Measurements from ENCODE around the gene PFKL. TPM values are rescaled to one million over a fixed set of nuclear protein-coding genes. Genes with fewer than 3 reads are reported as not detected.
A peak's percentile ranks its signal among the peaks of the same experiment; 100 is the strongest.

Gene PFKL
- total and polyA plus RNA-seq, 5 donors from 2014 or later: 125 to 204 (median 174) TPM

- no peaks in the 10 kb centered on the region for H3K4me1 ChIP-seq (ENCODE audit: control insufficient read depth, insufficient read depth, low read length, poor library complexity, severe bottlenecking)
- Mint-ChIP-seq H3K9me3 (peaks cover 0 to 2% (median 0%) of the 10 kb centered on the region in 7 donors), H3K36me3 (peaks cover 4% of the 10 kb centered on the region), H3K4me1 (no peaks in the 10 kb centered on the region), H3K27me3 (no peaks in the 10 kb centered on the region), H3K27ac (no peak overlapping the region), H3K4me3 (peak overlapping the region in 1 of 4 donors; percentile 51)
- no peaks in the 10 kb centered on the region for H3K27me3 ChIP-seq (ENCODE audit: control insufficient read depth, insufficient read depth, low read length)
- H3K4me3 ChIP-seq (ENCODE audit: low read depth, low read length): no peak overlapping the region
- no peak for ATAC-seq (ENCODE audit: low read depth in 2 of 2)
- H3K36me3 ChIP-seq (ENCODE audit: control insufficient read depth, insufficient read depth, low read length): peaks cover 36% of the 10 kb centered on the region
- no peak overlapping the region for H3K27ac ChIP-seq (ENCODE audit: insufficient read depth, low read length, poor library complexity, severe bottlenecking)
- H3K9me3 ChIP-seq (ENCODE audit: control insufficient read depth in 2 of 2, low read length in 2 of 2): no peaks in the 10 kb centered on the region
- no peak for DNase-seq
Measured at GRCh38 chr21:44318489-44319285, 18.8 kb downstream of the PFKL start.

GRCh38 chr21:44319407-44320065 is 19.7 kb downstream of the PFKL start:
- peak overlapping the region in 1 of 3 donors; percentile 43 for H3K27ac Mint-ChIP-seq

GRCh38 chr21:44320847-44321246 is 21.0 kb downstream of the PFKL start:
- H3K4me1 Mint-ChIP-seq: no peaks in the 10 kb centered on the region
- peaks cover 4% of the 10 kb centered on the region for H3K36me3 Mint-ChIP-seq
- Histone ChIP-seq H3K4me3 (ENCODE audit: low read depth, low read length) (no peak overlapping the region), H3K27ac (ENCODE audit: insufficient read depth, low read length, poor library complexity, severe bottlenecking) (no peak overlapping the region), H3K9me3 (ENCODE audit: control insufficient read depth in 2 of 2, low read length in 2 of 2) (no peaks in the 10 kb centered on the region), H3K36me3 (ENCODE audit: control insufficient read depth, insufficient read depth, low read length) (peaks cover 44% of the 10 kb centered on the region), H3K4me1 (ENCODE audit: control insufficient read depth, insufficient read depth, low read length, poor library complexity, severe bottlenecking) (no peaks in the 10 kb centered on the region), H3K27me3 (ENCODE audit: control insufficient read depth, insufficient read depth, low read length) (no peaks in the 10 kb centered on the region)
- no peak for DNase-seq
- peaks cover 0 to 2% (median 0%) of the 10 kb centered on the region in 7 donors for H3K9me3 Mint-ChIP-seq
- no peak overlapping the region for H3K27ac Mint-ChIP-seq
- no peaks in the 10 kb centered on the region for H3K27me3 Mint-ChIP-seq
- no peak overlapping the region for H3K4me3 Mint-ChIP-seq
- no peak for ATAC-seq (ENCODE audit: low read depth in 2 of 2)

More at GRCh38 chr21:44319407-44320065, 19.7 kb downstream of the PFKL start:
- no peaks in the 10 kb centered on the region for H3K9me3 ChIP-seq (ENCODE audit: control insufficient read depth in 2 of 2, low read length in 2 of 2)
- no peaks in the 10 kb centered on the region for H3K27me3 Mint-ChIP-seq
- no peak overlapping the region for H3K4me3 Mint-ChIP-seq
- no peak for DNase-seq
- no peak for ATAC-seq (ENCODE audit: low read depth in 2 of 2)
- peaks cover 0 to 2% (median 0%) of the 10 kb centered on the region in 7 donors for H3K9me3 Mint-ChIP-seq
- H3K36me3 ChIP-seq (ENCODE audit: control insufficient read depth, insufficient read depth, low read length): peaks cover 40% of the 10 kb centered on the region
- H3K4me3 ChIP-seq (ENCODE audit: low read depth, low read length): no peak overlapping the region
- no peaks in the 10 kb centered on the region for H3K27me3 ChIP-seq (ENCODE audit: control insufficient read depth, insufficient read depth, low read length)
- no peaks in the 10 kb centered on the region for H3K4me1 ChIP-seq (ENCODE audit: control insufficient read depth, insufficient read depth, low read length, poor library complexity, severe bottlenecking)
- H3K36me3 Mint-ChIP-seq: peaks cover 4% of the 10 kb centered on the region
- H3K27ac ChIP-seq (ENCODE audit: insufficient read depth, low read length, poor library complexity, severe bottlenecking): no peak overlapping the region
- no peaks in the 10 kb centered on the region for H3K4me1 Mint-ChIP-seq

GRCh38 chr21:44321846-44322450 is 22.1 kb downstream of the PFKL start:
- no peak overlapping the region for H3K27ac Mint-ChIP-seq
- Histone ChIP-seq H3K4me1 (ENCODE audit: control insufficient read depth, insufficient read depth, low read length, poor library complexity, severe bottlenecking) (no peaks in the 10 kb centered on the region), H3K36me3 (ENCODE audit: control insufficient read depth, insufficient read depth, low read length) (peaks cover 40% of the 10 kb centered on the region), H3K9me3 (ENCODE audit: control insufficient read depth in 2 of 2, low read length in 2 of 2) (no peaks in the 10 kb centered on the region), H3K27ac (ENCODE audit: insufficient read depth, low read length, poor library complexity, severe bottlenecking) (no peak overlapping the region), H3K4me3 (ENCODE audit: low read depth, low read length) (no peak overlapping the region), H3K27me3 (ENCODE audit: control insufficient read depth, insufficient read depth, low read length) (no peaks in the 10 kb centered on the region)
- no peak overlapping the region for H3K4me3 Mint-ChIP-seq
- H3K9me3 Mint-ChIP-seq: peaks cover 0 to 2% (median 0%) of the 10 kb centered on the region in 7 donors
- DNase-seq (no peak), ATAC-seq (ENCODE audit: low read depth in 2 of 2) (no peak)
- no peaks in the 10 kb centered on the region for H3K36me3 Mint-ChIP-seq
- no peaks in the 10 kb centered on the region for H3K27me3 Mint-ChIP-seq
- H3K4me1 Mint-ChIP-seq: no peaks in the 10 kb centered on the region

GRCh38 chr21:44322621-44323325 is 22.9 kb downstream of the PFKL start:
- ATAC-seq (ENCODE audit: low read depth in 2 of 2): no peak
- no peak overlapping the region for H3K27ac ChIP-seq (ENCODE audit: insufficient read depth, low read length, poor library complexity, severe bottlenecking)
- peaks cover 34% of the 10 kb centered on the region for H3K36me3 ChIP-seq (ENCODE audit: control insufficient read depth, insufficient read depth, low read length)
- Mint-ChIP-seq H3K27ac (no peak overlapping the region), H3K4me3 (peak overlapping the region in 1 of 4 donors; percentile 82), H3K4me1 (no peaks in the 10 kb centered on the region), H3K9me3 (peaks cover 0 to 3% (median 0%) of the 10 kb centered on the region in 7 donors), H3K27me3 (no peaks in the 10 kb centered on the region), H3K36me3 (no peaks in the 10 kb centered on the region)
- H3K27me3 ChIP-seq (ENCODE audit: control insufficient read depth, insufficient read depth, low read length): no peaks in the 10 kb centered on the region
- no peak overlapping the region for H3K4me3 ChIP-seq (ENCODE audit: low read depth, low read length)
- H3K4me1 ChIP-seq (ENCODE audit: control insufficient read depth, insufficient read depth, low read length, poor library complexity, severe bottlenecking): no peaks in the 10 kb centered on the region
- no peak for DNase-seq
- H3K9me3 ChIP-seq (ENCODE audit: control insufficient read depth in 2 of 2, low read length in 2 of 2): no peaks in the 10 kb centered on the region

- no peak overlapping the region for H3K4me3 Mint-ChIP-seq
- H3K27me3 Mint-ChIP-seq: no peaks in the 10 kb centered on the region
- Histone ChIP-seq H3K9me3 (ENCODE audit: control insufficient read depth in 2 of 2, low read length in 2 of 2) (no peaks in the 10 kb centered on the region), H3K4me1 (ENCODE audit: control insufficient read depth, insufficient read depth, low read length, poor library complexity, severe bottlenecking) (no peaks in the 10 kb centered on the region), H3K4me3 (ENCODE audit: low read depth, low read length) (no peak overlapping the region), H3K36me3 (ENCODE audit: control insufficient read depth, insufficient read depth, low read length) (peaks cover 28% of the 10 kb centered on the region), H3K27ac (ENCODE audit: insufficient read depth, low read length, poor library complexity, severe bottlenecking) (no peak overlapping the region), H3K27me3 (ENCODE audit: control insufficient read depth, insufficient read depth, low read length) (no peaks in the 10 kb centered on the region)
- H3K9me3 Mint-ChIP-seq: peaks cover 0 to 3% (median 0%) of the 10 kb centered on the region in 7 donors
- no peaks in the 10 kb centered on the region for H3K36me3 Mint-ChIP-seq
- peaks cover 0 to 1% (median 0%) of the 10 kb centered on the region in 4 donors for H3K4me1 Mint-ChIP-seq
- ATAC-seq (ENCODE audit: low read depth in 2 of 2): no peak
- no peak overlapping the region for H3K27ac Mint-ChIP-seq
- DNase-seq: no peak
Measured at GRCh38 chr21:44323591-44323990, 23.7 kb downstream of the PFKL start.

- H3K27ac Mint-ChIP-seq: no peak overlapping the region
- H3K27me3 ChIP-seq (ENCODE audit: control insufficient read depth, insufficient read depth, low read length): no peaks in the 10 kb centered on the region
- H3K27me3 Mint-ChIP-seq: no peaks in the 10 kb centered on the region
Measured at GRCh38 chr21:44324106-44324853, 24.4 kb downstream of the PFKL start.

More at GRCh38 chr21:44324106-44324853, 24.4 kb downstream of the PFKL start:
- Histone ChIP-seq H3K4me3 (ENCODE audit: low read depth, low read length) (no peak overlapping the region), H3K9me3 (ENCODE audit: control insufficient read depth in 2 of 2, low read length in 2 of 2) (no peaks in the 10 kb centered on the region), H3K27ac (ENCODE audit: insufficient read depth, low read length, poor library complexity, severe bottlenecking) (no peak overlapping the region), H3K4me1 (ENCODE audit: control insufficient read depth, insufficient read depth, low read length, poor library complexity, severe bottlenecking) (no peaks in the 10 kb centered on the region), H3K36me3 (ENCODE audit: control insufficient read depth, insufficient read depth, low read length) (peaks cover 28% of the 10 kb centered on the region)
- Mint-ChIP-seq H3K4me3 (no peak overlapping the region), H3K4me1 (peaks cover 0 to 3% (median 0%) of the 10 kb centered on the region in 4 donors), H3K36me3 (no peaks in the 10 kb centered on the region), H3K9me3 (peaks cover 0 to 3% (median 0%) of the 10 kb centered on the region in 7 donors)
- ATAC-seq (ENCODE audit: low read depth in 2 of 2) (no peak), DNase-seq (no peak)
